ENCODE data around the gene CBR1.

DNA sequence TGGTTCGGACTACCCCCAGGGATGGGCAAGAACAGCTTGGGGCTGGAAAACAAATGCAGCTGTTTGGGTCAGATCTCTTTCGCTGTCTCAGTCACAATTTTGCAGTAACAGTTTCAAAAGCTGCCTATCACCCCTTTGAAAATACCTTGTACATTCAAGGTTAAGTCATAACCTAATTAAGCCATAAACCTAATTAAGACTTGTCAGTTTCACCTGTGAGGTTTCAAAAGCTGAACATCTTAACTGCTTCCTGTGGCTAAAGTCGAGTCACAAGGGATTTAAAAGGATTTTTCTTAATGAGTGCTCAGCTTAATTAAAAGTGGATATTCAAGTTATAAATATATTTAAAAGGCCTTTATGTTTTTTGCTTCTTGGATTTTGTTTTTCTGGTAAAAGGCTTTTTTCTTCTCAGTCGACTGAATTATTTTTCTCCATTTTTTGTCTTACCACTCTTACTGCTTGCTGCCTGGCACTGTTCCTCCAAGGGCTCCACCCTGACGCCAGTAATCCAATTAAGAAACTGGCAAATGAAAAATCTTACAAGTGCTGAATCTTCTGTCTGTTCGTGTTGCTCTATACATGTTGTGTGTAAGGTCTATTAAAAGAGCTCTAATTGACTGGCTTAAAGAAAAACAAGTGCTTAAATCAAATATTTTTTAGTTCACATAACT lies 31.3 kb downstream of the CBR1 start:
- TF ChIP-seq CTCF (IDR thresholded peaks at IDR 0.05) (no peak), POLR2A (IDR thresholded peaks at IDR 0.05) (no peak)

Measured in testis (tissue), 2 donors.